ENCODE measurements around the gene CYB5R2.

DNA sequence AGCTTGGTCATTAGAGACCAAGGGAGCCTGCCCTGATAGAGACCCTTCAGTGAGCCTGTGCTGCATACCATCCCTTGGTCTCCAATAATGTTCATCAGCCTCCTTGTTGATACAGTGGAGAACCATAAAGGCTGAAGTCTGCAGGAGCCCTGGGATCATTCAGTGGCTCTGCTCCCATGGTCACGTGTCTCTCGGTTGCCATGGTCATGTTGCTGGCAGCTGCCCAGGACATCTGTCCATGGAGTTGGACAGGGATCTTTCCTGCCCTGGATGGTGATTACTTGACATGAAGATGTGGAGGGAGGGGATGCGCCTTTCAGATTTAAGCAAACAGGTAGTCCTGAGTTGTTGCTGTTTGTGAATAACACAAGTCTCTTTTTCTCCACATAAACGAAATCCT is 38.2 kb downstream of the CYB5R2 start:
- TF ChIP-seq ZC3H10 (CRISPR knock-in tag; IDR thresholded peaks at IDR 0.05) (no peak), PPARA (CRISPR knock-in tag; IDR thresholded peaks at IDR 0.05; ENCODE audit: borderline replicate concordance) (no peak), ZFP30 (CRISPR knock-in tag; IDR thresholded peaks at IDR 0.05) (no peak), TOX (CRISPR knock-in tag; IDR thresholded peaks at IDR 0.05; ENCODE audit: borderline replicate concordance) (no peak), TCF4 (CRISPR knock-in tag; IDR thresholded peaks at IDR 0.05; ENCODE audit: borderline replicate concordance) (no peak), ISL1 (CRISPR knock-in tag; IDR thresholded peaks at IDR 0.05) (no peak), RARB (CRISPR knock-in tag; IDR thresholded peaks at IDR 0.05) (no peak), ZFP3 (CRISPR knock-in tag; IDR thresholded peaks at IDR 0.05) (no peak), ESRRG (CRISPR knock-in tag; IDR thresholded peaks at IDR 0.05) (no peak), ZNF70 (CRISPR knock-in tag; IDR thresholded peaks at IDR 0.05) (no peak), GLIS3 (CRISPR knock-in tag; IDR thresholded peaks at IDR 0.05) (no peak), ARNTL (CRISPR knock-in tag; IDR thresholded peaks at IDR 0.05; ENCODE audit: borderline replicate concordance, low read depth) (no peak)
- TF ChIP-seq, protein P1, sequence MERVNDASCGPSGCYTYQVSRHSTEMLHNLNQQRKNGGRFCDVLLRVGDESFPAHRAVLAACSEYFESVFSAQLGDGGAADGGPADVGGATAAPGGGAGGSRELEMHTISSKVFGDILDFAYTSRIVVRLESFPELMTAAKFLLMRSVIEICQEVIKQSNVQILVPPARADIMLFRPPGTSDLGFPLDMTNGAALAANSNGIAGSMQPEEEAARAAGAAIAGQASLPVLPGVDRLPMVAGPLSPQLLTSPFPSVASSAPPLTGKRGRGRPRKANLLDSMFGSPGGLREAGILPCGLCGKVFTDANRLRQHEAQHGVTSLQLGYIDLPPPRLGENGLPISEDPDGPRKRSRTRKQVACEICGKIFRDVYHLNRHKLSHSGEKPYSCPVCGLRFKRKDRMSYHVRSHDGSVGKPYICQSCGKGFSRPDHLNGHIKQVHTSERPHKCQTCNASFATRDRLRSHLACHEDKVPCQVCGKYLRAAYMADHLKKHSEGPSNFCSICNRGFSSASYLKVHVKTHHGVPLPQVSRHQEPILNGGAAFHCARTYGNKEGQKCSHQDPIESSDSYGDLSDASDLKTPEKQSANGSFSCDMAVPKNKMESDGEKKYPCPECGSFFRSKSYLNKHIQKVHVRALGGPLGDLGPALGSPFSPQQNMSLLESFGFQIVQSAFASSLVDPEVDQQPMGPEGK (CRISPR knock-in tag; IDR thresholded peaks at IDR 0.05; ENCODE audit: borderline replicate concordance) = no peak
- TF ChIP-seq, protein P2, sequence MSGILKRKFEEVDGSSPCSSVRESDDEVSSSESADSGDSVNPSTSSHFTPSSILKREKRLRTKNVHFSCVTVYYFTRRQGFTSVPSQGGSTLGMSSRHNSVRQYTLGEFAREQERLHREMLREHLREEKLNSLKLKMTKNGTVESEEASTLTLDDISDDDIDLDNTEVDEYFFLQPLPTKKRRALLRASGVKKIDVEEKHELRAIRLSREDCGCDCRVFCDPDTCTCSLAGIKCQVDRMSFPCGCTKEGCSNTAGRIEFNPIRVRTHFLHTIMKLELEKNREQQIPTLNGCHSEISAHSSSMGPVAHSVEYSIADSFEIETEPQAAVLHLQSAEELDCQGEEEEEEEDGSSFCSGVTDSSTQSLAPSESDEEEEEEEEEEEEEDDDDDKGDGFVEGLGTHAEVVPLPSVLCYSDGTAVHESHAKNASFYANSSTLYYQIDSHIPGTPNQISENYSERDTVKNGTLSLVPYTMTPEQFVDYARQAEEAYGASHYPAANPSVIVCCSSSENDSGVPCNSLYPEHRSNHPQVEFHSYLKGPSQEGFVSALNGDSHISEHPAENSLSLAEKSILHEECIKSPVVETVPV (CRISPR knock-in tag; IDR thresholded peaks at IDR 0.05) = no peak

Measured in SK-N-SH treated with all-trans-retinoic acid at 6 μM for 48 hours (cell line).